ENCODE measurements around the gene SUSD4. TPM values are rescaled to one million over a fixed set of nuclear protein-coding genes. Genes with fewer than 3 reads are reported as not detected.
"Not testable (repeated sequence)": the region's sequence is repeated elsewhere in the genome, so short reads cannot be mapped to it uniquely, and the experiment has no call there.

SUSD4 gene
- total and polyA plus RNA-seq, 12 donors, result 1.5 to 26.9 (median 7.0) TPM

DNA sequence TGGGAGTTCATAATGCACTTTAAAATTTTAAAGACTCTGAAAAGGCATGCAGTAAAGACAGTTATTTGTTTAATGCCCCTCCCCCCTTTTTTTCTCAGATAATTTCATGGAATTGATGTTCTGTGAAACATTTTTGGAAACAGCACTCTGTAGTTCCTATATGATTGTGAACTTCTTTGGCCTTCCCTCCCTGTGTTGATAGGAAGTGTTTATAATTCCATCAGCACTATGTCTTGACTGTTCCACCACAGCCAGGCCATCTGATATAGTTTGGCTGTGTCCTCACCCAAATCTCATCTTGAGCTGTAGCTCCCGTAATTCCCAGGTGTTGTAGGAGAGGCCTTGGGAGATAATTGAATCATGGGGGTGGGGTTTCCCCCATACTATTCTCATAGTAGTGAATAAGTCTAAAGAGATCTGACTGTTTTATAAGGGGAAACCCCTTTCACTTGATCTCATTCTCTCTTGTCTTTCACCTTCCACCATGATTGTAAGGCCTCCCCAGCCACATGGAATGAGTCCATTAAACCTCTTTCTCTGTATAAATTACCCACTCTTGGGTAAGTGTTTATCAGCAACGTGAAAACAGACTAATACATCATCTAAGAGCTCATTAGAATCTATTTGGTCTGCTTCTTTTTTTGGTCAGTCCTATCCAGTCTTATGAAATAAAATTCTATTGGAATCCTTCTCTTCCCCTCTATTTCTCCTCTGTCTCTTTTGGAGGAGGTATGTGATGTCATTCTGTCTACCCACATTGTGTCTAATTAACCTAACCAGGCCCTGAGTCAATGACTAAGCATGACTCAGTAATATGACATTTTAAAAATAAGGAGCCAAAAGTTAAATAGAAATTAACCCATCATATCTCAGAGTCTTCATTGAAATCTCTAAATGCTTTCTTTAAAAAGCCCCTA lies 38.2 kb upstream of the SUSD4 start:
- H3K27me3 ChIP-seq, result no peaks in the 10 kb centered on the region
- TF ChIP-seq, protein P1, sequence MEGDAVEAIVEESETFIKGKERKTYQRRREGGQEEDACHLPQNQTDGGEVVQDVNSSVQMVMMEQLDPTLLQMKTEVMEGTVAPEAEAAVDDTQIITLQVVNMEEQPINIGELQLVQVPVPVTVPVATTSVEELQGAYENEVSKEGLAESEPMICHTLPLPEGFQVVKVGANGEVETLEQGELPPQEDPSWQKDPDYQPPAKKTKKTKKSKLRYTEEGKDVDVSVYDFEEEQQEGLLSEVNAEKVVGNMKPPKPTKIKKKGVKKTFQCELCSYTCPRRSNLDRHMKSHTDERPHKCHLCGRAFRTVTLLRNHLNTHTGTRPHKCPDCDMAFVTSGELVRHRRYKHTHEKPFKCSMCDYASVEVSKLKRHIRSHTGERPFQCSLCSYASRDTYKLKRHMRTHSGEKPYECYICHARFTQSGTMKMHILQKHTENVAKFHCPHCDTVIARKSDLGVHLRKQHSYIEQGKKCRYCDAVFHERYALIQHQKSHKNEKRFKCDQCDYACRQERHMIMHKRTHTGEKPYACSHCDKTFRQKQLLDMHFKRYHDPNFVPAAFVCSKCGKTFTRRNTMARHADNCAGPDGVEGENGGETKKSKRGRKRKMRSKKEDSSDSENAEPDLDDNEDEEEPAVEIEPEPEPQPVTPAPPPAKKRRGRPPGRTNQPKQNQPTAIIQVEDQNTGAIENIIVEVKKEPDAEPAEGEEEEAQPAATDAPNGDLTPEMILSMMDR (IDR thresholded peaks at IDR 0.05), result no peak
- no peak for TF ChIP-seq POLR2A (IDR thresholded peaks at IDR 0.05)
- H3K4me3 ChIP-seq, result no peak overlapping the region
- intact Hi-C loops (cut with DNase I), result no loop called here
- H3K27ac ChIP-seq, result no peak overlapping the region
- H3K9me3 ChIP-seq (replicated peaks in 1 of 3), result peaks cover 0 to 3% (median 0%) of the 10 kb centered on the region in 3 donors
- H3K4me1 ChIP-seq (replicated peaks in 1 of 2), result peaks cover 9% of the 10 kb centered on the region in 2 donors
- DNase-seq, result no peak
- WGBS, 4 donors, result 36 to 51% (median 39%) methylated on average over 2 of the region's 2 CpGs
- H3K36me3 ChIP-seq (replicated peaks in 1 of 2), result no peaks in the 10 kb centered on the region

DNA sequence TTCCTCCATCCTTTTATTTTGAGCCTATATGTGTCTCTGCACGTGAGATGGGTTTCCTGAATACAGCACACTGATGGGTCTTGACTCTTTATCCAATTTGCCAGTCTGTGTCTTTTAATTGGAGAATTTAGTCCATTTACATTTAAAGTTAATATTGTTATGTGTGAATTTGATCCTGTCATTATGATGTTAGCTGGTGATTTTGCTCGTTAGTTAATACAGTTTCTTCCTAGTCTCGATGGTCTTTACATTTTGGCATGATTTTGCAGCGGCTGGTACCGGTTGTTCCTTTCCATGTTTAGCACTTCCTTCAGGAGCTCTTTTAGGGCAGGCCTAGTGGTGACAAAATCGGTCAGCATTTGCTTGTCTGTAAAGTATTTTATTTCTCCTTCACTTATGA lies 35.4 kb upstream of the SUSD4 start:
- H3K36me3 ChIP-seq (replicated peaks in 1 of 2); H3K4me1 ChIP-seq (replicated peaks in 1 of 2); DNase-seq; intact Hi-C loops (cut with DNase I); H3K27me3 ChIP-seq; H3K4me3 ChIP-seq; H3K9me3 ChIP-seq (replicated peaks in 1 of 3); H3K27ac ChIP-seq: not testable (repeated sequence)
- 90 to 94% methylated on average over 4 of the region's 6 CpGs; no CpG with 5 or more reads in 2 of the 4 donors for WGBS, 4 donors

DNA sequence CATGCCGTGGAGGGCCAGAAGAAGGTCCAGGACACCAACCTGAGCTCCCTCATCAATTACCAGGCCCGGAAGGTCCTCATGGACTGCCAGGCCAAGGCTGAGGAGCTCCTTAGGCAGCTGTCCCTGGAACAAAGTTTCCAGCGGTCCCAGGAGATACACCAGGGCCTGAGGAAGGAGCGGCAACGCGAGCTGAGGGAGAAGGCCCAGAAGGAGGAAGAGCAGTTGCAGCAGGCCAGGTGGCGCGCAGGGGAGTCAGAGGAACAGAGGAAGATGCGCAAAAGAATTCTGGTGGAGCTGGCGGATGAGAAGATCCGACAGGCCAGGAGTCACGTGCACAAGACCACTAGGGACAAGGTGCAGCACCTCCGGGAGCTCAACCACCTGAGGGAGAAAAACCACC lies 30.7 kb upstream of the SUSD4 start:
- Histone ChIP-seq H3K4me3 (no peak overlapping the region), H3K36me3 (replicated peaks in 1 of 2) (no peaks in the 10 kb centered on the region), H3K9me3 (replicated peaks in 1 of 3) (no peaks in the 10 kb centered on the region), H3K27me3 (peaks cover 21% of the 10 kb centered on the region), H3K27ac (no peak overlapping the region), H3K4me1 (replicated peaks in 1 of 2) (no peaks in the 10 kb centered on the region)
- no peak for TF ChIP-seq POLR2A (IDR thresholded peaks at IDR 0.05)
- TF ChIP-seq, protein P1 (IDR thresholded peaks at IDR 0.05), result no peak
- no peak for DNase-seq
- intact Hi-C loops (cut with DNase I), result no loop called here
- WGBS, 4 donors, result 94 to 98% (median 96%) methylated on average over 11 to 13 of the region's 13 CpGs

DNA sequence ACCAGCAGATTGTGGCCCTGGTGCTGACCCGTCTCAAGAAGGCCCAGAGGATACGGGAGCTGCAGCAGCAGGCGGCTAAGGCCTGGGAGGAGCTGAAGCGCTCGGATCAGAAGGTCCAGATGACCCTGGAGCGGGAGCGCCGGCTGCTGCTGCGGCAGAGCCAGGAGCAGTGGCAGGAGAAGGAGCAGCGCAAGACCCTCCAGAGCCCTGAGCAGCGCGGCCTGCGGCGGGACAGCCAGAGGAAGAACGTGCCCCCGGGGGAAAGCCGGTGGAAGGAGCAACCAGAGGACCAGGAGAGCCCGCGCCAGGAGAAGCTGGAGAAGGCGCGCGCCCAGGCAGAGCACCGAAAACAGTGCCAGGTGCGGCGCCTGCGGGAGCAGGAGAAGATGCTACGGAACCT lies 30.3 kb upstream of the SUSD4 start:
- DNase-seq, result no peak
- WGBS, 4 donors, result 95 to 96% (median 96%) methylated on average over 25 to 27 of the region's 27 CpGs

More for the DNA sequence above, 30.3 kb upstream of the SUSD4 start:
- H3K9me3 ChIP-seq (replicated peaks in 1 of 3), result no peaks in the 10 kb centered on the region
- TF ChIP-seq, protein P1 (IDR thresholded peaks at IDR 0.05), result no peak
- TF ChIP-seq POLR2A (IDR thresholded peaks at IDR 0.05), result no peak
- no peaks in the 10 kb centered on the region for H3K36me3 ChIP-seq (replicated peaks in 1 of 2)
- peaks cover 21% of the 10 kb centered on the region for H3K27me3 ChIP-seq
- H3K27ac ChIP-seq, result no peak overlapping the region
- intact Hi-C loops (cut with DNase I), result no loop called here
- H3K4me3 ChIP-seq, result no peak overlapping the region
- no peaks in the 10 kb centered on the region for H3K4me1 ChIP-seq (replicated peaks in 1 of 2)

Data from adrenal gland (tissue), 12 donors.